CD14-positive monocyte (primary cell): Measurements from ENCODE around the gene AKT1. TPM values are rescaled to one million over a fixed set of nuclear protein-coding genes. Genes with fewer than 3 reads are reported as not detected.

Experiments used
- DNase-seq, 3 donors: peaks; one replicate each; pipeline ENCODE4 v3.0.0-alpha.2; 2011 to 2022
- H2AFZ ChIP-seq: 2 replicates; pipeline ENCODE4 v1.6.0; 2012; ENCODE audit warnings: mild to moderate bottlenecking, low read depth, low read length, inconsistent platforms; ENCODE audit not compliant: insufficient read depth, poor library complexity, severe bottlenecking
- H3K27ac ChIP-seq, 2 donors: 1 replicate in 1 of 2; 2 replicates in 1 of 2; pipeline ENCODE4 v1.5.1; 2012 to 2013; ENCODE audit warnings: low read length in 2 of 2, control low read depth in 1 of 2, inconsistent platforms in 1 of 2, low read depth in 1 of 2, mild to moderate bottlenecking in 1 of 2
- H3K27me3 ChIP-seq, 2 donors: one replicate each; pipeline versions ENCODE4 v1.6.0 to v1.6.1; 2011 to 2013; ENCODE audit warnings: low read length in 2 of 2; ENCODE audit not compliant: control insufficient read depth in 2 of 2, insufficient read depth in 2 of 2
- H3K36me3 ChIP-seq, 2 donors: replicated peaks in 1 of 2; 1 replicate in 1 of 2; 2 replicates in 1 of 2; pipeline versions ENCODE4 v1.5.1 to v1.6.1; 2012 to 2013; ENCODE audit warnings: low read length in 2 of 2, control low read depth in 1 of 2, inconsistent platforms in 1 of 2, mild to moderate bottlenecking in 1 of 2; ENCODE audit not compliant: insufficient read depth in 2 of 2, control insufficient read depth in 1 of 2
- H3K4me1 ChIP-seq, 2 donors: 1 replicate in 1 of 2; 2 replicates in 1 of 2; pipeline versions ENCODE4 v1.5.1 to v1.6.1; 2012 to 2013; ENCODE audit warnings: low read length in 2 of 2, control low read depth in 1 of 2, inconsistent platforms in 1 of 2, mild to moderate bottlenecking in 1 of 2, moderate library complexity in 1 of 2; ENCODE audit not compliant: insufficient read depth in 2 of 2, control insufficient read depth in 1 of 2
- H3K4me2 ChIP-seq: replicated peaks from 2 replicates; pipeline ENCODE3; 2012; ENCODE audit warnings: low read length, moderate library complexity, mild to moderate bottlenecking; ENCODE audit not compliant: poor library complexity, severe bottlenecking; ENCODE audit errors: extremely low read depth
- H3K4me3 ChIP-seq, 3 experiments: fragments of 200-600 bp in 1 of 3; sonication (generic) in 1 of 3; replicated peaks in 1 of 3; 1 replicate in 2 of 3; 2 replicates in 1 of 3; pipeline ENCODE4 v1.5.1; 2011 to 2013; ENCODE audit warnings: low read length in 3 of 3, mild to moderate bottlenecking in 3 of 3, control low read depth in 2 of 3, low read depth in 2 of 3, inconsistent platforms in 1 of 3, moderate library complexity in 1 of 3
- H3K79me2 ChIP-seq: 2 replicates; pipeline ENCODE4 v1.6.0; 2012; ENCODE audit warnings: mild to moderate bottlenecking, control low read depth, inconsistent platforms, low read length, moderate library complexity; ENCODE audit not compliant: insufficient read depth
- H3K9ac ChIP-seq: 2 replicates; pipeline ENCODE4 v1.6.0; 2017; ENCODE audit warnings: low read length, mild to moderate bottlenecking; ENCODE audit not compliant: insufficient read depth, poor library complexity, severe bottlenecking
- H3K9me3 ChIP-seq, 2 donors: replicated peaks in 1 of 2; 1 replicate in 1 of 2; 2 replicates in 1 of 2; pipeline versions ENCODE4 v1.5.1 to v1.6.1; 2012 to 2013; ENCODE audit warnings: low read length in 2 of 2, control low read depth in 1 of 2; ENCODE audit not compliant: control insufficient read depth in 1 of 2, insufficient read depth in 1 of 2
- H4K20me1 ChIP-seq: 2 replicates; pipeline ENCODE4 v1.6.0; 2012; ENCODE audit warnings: mild to moderate bottlenecking, low read length, control low read depth, moderate library complexity; ENCODE audit not compliant: insufficient read depth
- H3K27ac Mint-ChIP-seq, 7 donors: one replicate each; pipeline ENCODE4 v1.8.0; 2020; ENCODE audit warnings: mild to moderate bottlenecking in 7 of 7, mixed read lengths in 7 of 7, moderate library complexity in 6 of 7, inconsistent platforms in 2 of 7
- H3K27me3 Mint-ChIP-seq, 3 donors: one replicate each; pipeline ENCODE4 v1.8.0; 2021 to 2022; ENCODE audit warnings: low read depth in 3 of 3, mild to moderate bottlenecking in 3 of 3, mixed read lengths in 3 of 3, moderate library complexity in 3 of 3, inconsistent platforms in 1 of 3
- H3K36me3 Mint-ChIP-seq, 2 donors: one replicate each; pipeline ENCODE4 v1.8.0; 2020; ENCODE audit warnings: mixed read lengths in 2 of 2, inconsistent platforms in 1 of 2, mild to moderate bottlenecking in 1 of 2
- H3K4me1 Mint-ChIP-seq: one replicate; pipeline ENCODE4 v1.8.0; 2020; ENCODE audit warnings: mild to moderate bottlenecking, mixed read lengths
- H3K4me3 Mint-ChIP-seq, 2 donors: one replicate each; pipeline ENCODE4 v1.8.0; 2020; ENCODE audit warnings: mild to moderate bottlenecking in 2 of 2, mixed read lengths in 2 of 2, moderate library complexity in 1 of 2
- H3K9me3 Mint-ChIP-seq, 7 donors: one replicate each; pipeline ENCODE4 v1.8.0; 2020 to 2022; ENCODE audit warnings: mixed read lengths in 7 of 7, mild to moderate bottlenecking in 6 of 7, moderate library complexity in 6 of 7, inconsistent platforms in 2 of 7
- WGBS: methylation state at CpG from one replicate; pipeline ENCODE4 v1.1.5; 2013; ENCODE audit warnings: missing lambda C conversion rate; ENCODE audit not compliant: insufficient coverage; 5-methylcytosine and 5-hydroxymethylcytosine counted together
- intact Hi-C, 2 donors: fragments of 100-400 bp; cut with micrococcal nuclease; formaldehyde crosslinking; loops; one replicate each; pipeline versions ENCODE4 v1.15.0 to v1.15.1; 2023
- polyA plus RNA-seq, 3 donors: library from polyadenylated mRNA; depleted of rRNA in 1 of 3; unstranded in 2 of 3; stranded (reverse) in 1 of 3; fragments of 300-500 nt in 2 of 3; fragments of >200 nt in 1 of 3; fragmentation: Illumina TruSeq in 2 of 3; gene quantifications; 1 replicate in 2 of 3; 2 replicates in 1 of 3; pipeline ENCODE4 v1.2.3, GENCODE V29; 2012 to 2021
- TF ChIP-seq, protein P1 (sequence below): fragments of 200-600 bp; IDR thresholded peaks from one replicate; pipeline ENCODE4 v1.8.0; 2022; ENCODE audit warnings: antibody characterized with exemption, mild to moderate bottlenecking

The AKT1 gene
- polyA plus RNA-seq, 3 donors, result 7.2 to 180 (median 26.4) TPM

DNA sequence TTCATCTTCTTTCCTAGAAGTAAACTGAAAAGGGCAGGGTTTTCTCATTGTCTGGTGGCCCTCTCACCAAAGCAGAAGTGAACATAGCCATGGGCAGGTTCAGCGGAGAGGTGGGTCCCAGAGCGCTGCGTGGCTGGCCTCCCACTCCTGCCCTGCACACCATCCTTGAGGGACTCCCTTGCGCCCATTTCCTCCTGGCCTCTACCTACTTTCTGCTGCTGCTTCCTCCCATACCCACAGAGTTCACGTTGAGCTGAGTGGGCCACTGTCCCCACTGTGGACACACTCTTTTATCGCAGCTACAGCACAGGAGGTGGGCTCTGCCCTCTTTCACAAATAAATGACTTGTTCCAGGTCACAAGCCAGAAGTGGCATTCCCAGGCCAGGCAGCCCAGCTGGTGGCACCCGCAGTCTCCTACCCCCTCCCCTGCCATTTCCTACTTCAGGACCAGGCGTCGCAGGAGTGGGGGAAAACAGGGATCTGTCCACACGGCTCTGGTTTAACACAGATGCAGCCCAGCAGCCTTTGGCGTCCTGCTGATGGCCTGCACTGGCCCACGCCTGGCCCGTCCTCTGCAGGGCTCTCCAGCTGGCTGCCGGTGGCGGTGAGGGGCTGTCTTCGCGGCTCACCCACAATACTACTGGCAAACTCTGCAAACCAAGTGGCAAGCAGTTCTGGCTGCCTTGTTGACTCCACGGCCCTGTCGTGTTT, 37.7 kb downstream of the AKT1 start:
- H3K4me1 ChIP-seq, result peaks cover 14 to 16% of the 10 kb centered on the region in 2 donors
- H3K79me2 ChIP-seq, result peaks cover 44% of the 10 kb centered on the region
- Mint-ChIP-seq H3K27ac (peak overlapping the region in 1 of 7 donors; percentile 61), H3K4me3 (no peak overlapping the region), H3K9me3 (peaks cover 0 to 2% (median 0%) of the 10 kb centered on the region in 7 donors), H3K27me3 (no peaks in the 10 kb centered on the region), H3K36me3 (peaks cover 48 to 59% of the 10 kb centered on the region in 2 donors), H3K4me1 (peaks cover 10% of the 10 kb centered on the region)
- no peak overlapping the region for H3K4me2 ChIP-seq
- peaks cover 38 to 59% of the 10 kb centered on the region in 2 donors for H3K36me3 ChIP-seq
- H2AFZ ChIP-seq, result no peak overlapping the region
- no peaks in the 10 kb centered on the region for H3K27me3 ChIP-seq
- H3K4me3 ChIP-seq, result no peak overlapping the region
- peaks cover 41% of the 10 kb centered on the region for H4K20me1 ChIP-seq
- H3K9me3 ChIP-seq, result no peaks in the 10 kb centered on the region
- no peak for DNase-seq
- H3K9ac ChIP-seq, result no peak overlapping the region
- 95% methylated on average over 17 of the region's 19 CpGs for WGBS
- H3K27ac ChIP-seq, result no peak overlapping the region
- intact Hi-C loops, result no loop called here
- TF ChIP-seq, protein P1, sequence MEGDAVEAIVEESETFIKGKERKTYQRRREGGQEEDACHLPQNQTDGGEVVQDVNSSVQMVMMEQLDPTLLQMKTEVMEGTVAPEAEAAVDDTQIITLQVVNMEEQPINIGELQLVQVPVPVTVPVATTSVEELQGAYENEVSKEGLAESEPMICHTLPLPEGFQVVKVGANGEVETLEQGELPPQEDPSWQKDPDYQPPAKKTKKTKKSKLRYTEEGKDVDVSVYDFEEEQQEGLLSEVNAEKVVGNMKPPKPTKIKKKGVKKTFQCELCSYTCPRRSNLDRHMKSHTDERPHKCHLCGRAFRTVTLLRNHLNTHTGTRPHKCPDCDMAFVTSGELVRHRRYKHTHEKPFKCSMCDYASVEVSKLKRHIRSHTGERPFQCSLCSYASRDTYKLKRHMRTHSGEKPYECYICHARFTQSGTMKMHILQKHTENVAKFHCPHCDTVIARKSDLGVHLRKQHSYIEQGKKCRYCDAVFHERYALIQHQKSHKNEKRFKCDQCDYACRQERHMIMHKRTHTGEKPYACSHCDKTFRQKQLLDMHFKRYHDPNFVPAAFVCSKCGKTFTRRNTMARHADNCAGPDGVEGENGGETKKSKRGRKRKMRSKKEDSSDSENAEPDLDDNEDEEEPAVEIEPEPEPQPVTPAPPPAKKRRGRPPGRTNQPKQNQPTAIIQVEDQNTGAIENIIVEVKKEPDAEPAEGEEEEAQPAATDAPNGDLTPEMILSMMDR, result no peak

- TF ChIP-seq, protein P1, result no peak
- Histone ChIP-seq H3K4me3 (no peak overlapping the region), H3K9ac (no peak overlapping the region), H3K36me3 (peaks cover 38 to 59% of the 10 kb centered on the region in 2 donors), H3K79me2 (peaks cover 44% of the 10 kb centered on the region), H3K27me3 (no peaks in the 10 kb centered on the region), H3K9me3 (no peaks in the 10 kb centered on the region), H3K4me1 (peaks cover 15 to 17% of the 10 kb centered on the region in 2 donors), H2AFZ (no peak overlapping the region), H4K20me1 (peaks cover 41% of the 10 kb centered on the region), H3K27ac (no peak overlapping the region), H3K4me2 (no peak overlapping the region)
- peaks cover 45 to 59% of the 10 kb centered on the region in 2 donors for H3K36me3 Mint-ChIP-seq
- H3K9me3 Mint-ChIP-seq, result peaks cover 0 to 2% (median 0%) of the 10 kb centered on the region in 7 donors
- peak overlapping the region in 3 of 7 donors; percentile 2 to 19 (median 9) for H3K27ac Mint-ChIP-seq
- no peaks in the 10 kb centered on the region for H3K27me3 Mint-ChIP-seq
- intact Hi-C loops, result no loop called here
- 93% methylated on average over 9 of the region's 10 CpGs for WGBS
- H3K4me1 Mint-ChIP-seq, result peaks cover 10% of the 10 kb centered on the region
- DNase-seq, result no peak
- no peak overlapping the region for H3K4me3 Mint-ChIP-seq
Observed at GRCh38 chr14:104757238-104757585, 38.3 kb downstream of the AKT1 start.
